GM19438 (cell line): Measurements from ENCODE around the gene ADH1B.
"Not testable (repeated sequence)": the region's sequence is repeated elsewhere in the genome, so short reads cannot be mapped to it uniquely, and the experiment has no call there.

ENCODE experiments used
- ATAC-seq: cut with Tn5 transposase; IDR thresholded peaks from one replicate; pipeline ENCODE4 v1.9.1; 2021; ENCODE audit warnings: low read depth; ENCODE audit not compliant: unreplicated experiment

ADH1B gene

DNA sequence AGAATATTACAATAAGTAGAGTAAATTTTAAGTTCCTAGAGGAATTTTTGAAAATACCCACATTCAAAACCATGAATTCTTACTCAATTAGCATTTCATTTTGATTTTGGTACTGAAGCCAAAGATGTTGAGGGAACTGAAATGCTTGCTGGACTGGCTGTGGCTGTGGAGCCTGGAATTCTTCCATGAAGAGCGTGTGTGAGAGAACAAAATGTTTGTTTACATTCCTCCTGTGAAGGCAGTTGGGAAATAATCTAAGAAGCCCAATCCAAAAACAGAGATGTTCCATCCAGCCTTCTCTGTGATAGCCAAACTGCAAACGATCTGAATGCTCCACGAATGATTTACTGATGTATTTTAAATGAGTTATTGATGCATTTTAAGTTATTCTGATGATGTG is 3.8 kb upstream of the ADH1B start:
- ATAC-seq: no peak

DNA sequence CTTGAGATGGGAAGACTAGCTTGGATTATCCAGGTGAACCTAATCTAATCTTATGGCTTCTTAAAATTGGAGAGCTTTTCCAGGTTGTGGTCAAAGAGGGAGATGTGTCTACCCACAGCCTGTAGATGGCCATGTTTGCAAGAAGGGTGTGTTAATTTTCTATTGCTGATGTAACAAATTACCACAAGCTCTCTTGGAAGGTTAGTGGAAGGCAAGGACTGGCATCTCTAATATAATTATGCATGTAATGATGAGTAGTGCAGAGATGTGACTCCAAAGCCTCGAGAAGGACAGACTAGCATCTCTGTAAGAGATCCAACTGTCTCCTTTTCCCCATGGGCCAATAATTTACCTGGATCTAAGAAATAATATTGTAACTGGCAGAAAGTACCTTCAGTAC is 3.2 kb upstream of the ADH1B start:
- no peak for ATAC-seq

DNA sequence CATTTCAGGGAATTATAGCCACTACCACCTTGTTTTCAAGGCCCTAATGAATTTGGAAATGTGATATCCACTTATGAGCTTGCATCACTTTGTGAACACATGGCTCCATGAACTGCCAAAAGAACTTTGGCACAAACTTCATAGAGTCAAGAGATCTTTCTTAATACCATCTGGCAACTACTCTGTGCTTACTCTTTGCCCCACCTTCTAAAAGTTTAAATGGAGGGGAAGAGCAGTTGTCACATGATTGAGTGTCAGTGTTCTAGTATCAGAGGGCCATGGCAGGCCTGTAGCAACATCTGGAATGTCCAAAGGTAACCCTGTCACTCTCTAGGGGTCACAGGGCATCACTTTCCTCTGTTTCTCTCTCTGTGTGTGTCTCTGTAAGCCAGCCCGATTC is 2.6 kb upstream of the ADH1B start:
- no peak for ATAC-seq

DNA sequence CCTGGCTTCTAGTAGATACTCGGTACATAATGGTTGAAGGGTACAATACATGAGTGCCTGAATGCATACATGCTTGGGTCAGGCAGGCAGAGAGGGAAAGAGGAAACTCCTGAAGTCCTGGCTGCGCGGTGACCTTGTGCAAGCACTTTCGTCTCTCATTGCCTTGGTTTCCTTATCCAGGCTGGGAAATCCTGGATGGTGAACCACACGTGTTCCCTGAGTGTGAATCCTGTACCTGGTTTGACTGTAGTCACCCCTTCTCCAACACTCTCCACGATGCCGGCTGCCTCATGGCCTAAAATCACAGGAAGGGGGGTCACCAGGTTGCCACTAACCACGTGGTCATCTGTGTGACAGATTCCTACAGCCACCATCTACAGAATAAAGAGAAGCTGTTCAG is 3.4 kb downstream of the ADH1B start:
- ATAC-seq: not testable (repeated sequence)

DNA sequence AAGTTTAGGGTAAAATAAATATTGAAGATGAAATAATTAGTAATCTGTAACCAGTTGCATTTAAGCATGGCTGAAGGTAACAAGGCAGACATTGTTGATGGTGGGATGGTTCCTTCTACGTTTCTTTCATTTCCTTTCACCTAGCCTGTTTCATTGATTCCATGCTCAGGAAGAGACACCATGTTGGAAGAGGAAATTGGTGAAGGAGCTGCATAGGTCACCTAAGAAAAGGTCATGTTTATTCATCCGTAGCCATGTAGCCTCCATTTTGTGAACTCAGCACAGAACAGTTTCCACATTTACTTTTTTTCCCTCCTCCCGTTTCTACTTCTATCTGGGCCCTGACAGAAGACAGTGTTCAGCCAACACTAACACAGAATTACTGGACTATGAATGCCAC is 3.8 kb downstream of the ADH1B start:
- no peak for ATAC-seq

DNA sequence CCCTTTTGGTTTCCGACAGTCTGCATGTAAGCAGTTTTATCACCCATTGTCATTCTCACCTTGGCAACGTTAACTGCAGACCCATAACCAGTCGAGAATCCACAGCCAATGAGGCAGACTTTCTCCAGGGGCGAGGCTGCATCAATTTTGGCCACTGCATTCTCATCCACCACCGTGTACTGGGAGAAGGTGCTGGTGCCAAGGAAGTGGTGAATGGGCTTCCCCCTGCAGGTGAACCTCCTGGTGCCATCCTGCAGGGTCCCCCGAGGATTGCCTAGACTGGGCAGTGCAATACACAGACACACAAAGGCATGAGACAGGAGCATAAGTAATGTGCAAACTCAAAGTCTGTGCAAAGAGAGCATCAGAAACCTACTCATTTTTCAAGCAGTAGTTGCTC is 5.4 kb downstream of the ADH1B start:
- no peak for ATAC-seq

DNA sequence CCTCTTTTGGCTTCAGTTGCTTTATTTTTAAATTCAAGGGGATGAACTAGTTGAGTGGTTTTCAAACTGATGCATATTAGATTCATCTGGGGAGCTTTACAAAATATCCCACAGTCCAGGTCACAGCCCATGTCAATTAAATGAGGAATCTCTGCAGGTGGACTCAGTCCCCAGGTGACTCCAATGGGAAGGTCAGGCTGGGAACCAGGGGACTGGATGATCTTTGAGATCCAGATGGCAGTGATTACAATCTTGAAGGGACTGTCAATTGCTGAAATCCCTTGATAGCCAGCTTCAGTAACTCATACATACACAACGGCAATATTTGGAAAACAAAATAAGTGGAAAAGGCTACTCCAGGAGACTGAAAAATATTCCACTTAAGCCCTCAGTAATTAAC is 7.0 kb downstream of the ADH1B start:
- ATAC-seq: no peak

DNA sequence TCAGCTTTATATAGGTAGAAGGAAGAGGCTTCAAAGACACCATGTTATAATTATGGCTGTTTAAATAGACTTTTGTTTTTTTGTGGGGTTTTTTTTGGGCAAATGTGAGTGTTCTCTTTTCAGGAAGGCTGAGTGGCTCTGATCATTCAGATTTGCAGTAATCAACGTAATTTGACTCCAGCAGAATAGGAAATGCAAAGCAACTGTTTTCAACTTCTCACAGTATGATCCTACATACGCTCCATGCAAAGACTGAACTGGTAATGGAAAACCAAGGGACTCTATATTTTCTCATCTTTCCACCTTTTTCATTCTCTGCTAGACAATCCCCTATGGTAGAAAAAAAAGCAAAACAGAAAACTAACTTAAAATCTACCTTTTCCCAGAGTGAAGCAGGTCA is 10.8 kb downstream of the ADH1B start:
- no peak for ATAC-seq

DNA sequence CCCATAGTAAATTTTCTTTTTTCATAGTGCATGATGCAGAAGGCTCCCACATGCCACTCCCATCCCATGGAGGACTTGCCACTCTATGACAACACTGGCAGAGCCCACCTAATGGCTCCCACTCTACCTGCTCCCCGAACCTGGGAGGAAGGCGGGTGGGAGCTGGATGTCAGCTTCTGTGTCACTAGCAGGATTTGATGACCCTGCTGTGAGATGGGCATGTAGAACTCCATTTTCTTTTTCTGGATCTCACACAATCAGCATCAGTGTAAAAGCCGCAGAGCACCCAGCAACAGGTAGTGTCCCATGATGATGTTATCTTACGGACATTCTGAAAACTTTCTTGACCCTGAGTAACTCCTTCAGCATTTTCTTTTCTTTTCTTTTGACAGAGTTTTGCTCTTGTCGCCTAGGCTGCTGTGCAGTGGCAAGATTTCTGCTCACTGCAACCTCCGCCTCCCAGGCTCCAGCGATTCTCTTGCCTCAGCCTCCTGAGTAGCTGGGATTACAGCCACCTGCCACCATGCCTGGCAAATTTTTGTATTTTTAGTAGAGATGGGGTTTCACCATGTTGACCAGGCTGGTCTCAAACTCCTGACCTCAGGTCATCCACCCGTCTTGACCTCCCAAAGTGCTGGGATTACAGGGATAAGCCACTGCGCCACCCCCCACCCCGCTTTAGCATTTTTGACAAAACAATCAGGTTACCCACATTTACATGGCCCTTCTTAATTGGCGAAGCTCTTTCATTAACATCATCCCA is 15.4 kb downstream of the ADH1B start:
- ATAC-seq: no peak

DNA sequence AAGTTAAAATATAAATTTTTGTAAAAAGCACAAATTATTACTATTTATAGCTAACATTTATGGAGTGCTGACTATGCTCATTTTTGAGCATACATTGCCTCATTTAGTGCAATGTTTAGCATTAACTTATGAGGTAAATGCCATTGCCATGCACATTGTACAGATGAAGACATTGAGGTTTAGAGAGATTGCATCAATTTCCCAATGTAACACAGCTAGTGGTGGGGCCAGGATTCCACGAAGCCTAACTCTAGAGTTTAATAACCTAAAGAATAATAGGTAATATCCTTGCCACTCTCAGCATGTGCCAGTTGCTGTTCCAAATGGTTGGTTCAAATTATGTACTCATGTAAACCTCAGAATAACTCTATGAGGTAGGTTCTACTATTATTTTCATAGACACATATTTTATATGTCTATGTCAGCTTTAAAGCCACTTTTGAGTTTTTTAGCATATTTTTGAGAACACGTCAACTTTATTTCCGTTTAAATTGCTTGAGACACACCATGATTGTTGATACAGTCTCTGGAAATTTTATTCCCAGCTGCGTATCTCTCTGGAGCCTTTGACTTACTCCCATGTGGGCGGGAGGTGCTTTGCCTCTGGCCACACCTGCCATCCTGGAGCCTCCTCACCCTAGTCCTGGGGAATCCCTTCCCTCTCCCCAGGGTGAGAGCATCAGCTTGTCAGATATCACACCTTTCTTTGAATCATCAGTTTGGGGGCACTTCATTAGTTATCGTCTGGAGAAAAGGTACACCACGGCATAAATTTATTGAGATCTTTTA is 19.6 kb downstream of the ADH1B start:
- ATAC-seq: no peak

DNA sequence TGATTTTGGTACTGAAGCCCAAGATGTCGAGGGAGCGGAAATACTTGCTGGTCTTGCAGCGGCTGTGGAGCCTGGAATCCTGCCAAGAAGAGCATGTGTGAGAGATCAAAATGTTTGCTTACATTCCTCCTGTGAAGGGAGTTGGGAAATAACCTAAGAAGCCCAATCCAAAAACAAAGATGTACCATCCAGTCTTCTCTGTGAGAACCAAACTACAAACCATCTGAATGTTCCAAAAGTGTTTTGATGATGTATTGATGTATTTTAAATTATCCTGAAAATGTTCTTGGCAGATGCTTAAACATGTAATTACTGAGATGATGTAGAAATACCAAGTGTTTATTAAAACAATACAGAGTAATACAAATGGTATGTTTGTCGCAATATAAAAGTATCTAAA is 20.3 kb downstream of the ADH1B start:
- no peak for ATAC-seq

DNA sequence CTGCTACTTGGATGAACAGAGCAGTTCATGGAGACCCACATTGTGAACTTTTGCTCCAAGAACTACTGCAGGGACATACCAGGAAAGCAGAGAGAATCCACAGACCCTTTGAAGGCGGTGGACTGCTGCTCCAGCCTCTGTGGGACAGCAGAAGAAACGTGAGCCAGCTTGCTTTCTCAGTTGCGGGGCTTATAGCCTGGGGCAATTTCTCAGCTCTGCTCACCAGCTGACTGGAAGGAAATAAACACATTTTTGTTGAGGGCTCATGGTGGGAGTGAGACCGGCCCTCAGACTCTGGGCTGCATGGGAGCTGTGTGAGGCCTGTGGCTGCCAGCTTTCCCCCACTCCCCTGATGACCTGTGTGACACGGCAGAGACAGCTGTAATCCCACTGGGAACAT is 27.8 kb downstream of the ADH1B start:
- no peak for ATAC-seq

DNA sequence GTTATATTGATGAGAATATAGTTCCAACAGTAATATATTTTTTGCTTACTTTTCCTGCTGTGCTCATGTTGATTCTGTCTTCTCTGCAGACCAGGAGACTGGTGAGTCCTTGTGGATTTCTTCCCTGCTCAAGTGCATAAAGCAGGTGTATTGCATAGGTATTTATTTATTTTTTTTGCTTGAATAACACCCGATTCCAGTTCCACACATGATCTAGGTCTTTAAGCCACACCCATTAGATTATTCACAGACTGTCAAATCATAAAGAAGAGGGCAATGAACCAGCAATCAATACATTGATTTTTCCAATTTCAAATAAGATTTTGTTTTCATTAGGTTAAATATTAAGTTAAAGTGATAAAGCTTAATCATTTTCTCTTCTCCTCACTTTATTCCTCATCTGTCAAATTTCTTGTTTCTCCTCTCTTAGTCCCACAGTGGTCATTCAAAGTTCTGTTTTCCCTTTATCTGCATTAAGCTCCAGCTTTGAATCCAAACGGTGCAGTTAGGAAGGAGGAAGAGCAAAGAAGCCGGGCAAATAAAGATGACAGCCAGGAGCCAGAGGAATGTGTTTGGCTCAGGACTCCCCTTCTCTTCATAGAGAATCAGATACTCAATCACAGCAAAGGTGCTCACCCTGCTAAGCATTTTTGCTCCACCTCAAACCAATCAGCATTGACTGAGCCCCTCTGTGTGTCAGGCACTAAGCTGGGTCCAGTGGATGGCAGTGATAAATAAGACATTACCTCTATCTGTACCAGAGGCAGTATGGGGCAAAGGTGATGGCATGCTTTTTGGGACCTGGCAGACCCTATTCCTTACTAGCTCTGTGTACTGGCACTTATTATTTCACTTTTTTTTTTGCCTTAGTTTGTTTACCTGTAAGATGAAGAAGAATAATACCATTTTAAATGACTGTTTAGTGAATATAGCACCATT is 30.1 kb downstream of the ADH1B start, which contains the start of gene ADH1A:
ADH1A (minus strand) TSS at position 138 of the 939 bp plus-strand sequence; CDS start at position 67, 71 bp downstream.
- ATAC-seq: no peak

DNA sequence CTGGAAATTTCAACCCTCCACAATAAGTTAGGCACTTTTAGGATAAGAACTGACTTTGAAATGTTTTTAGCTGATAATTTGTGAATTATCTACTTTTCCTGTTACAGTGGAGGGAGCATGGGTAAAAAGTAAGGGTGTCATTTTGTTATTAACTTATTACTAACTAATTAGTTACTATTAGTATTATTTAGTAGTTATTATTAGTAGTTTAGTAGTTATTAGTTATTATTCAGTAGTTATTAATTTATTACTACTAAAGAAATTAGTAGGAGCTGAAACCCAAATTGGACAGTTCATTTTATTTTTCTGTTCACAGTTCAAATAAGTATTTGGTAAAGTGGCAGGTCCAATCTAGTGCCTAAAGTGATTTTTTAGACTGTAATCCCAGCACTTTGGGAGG is 35.8 kb downstream of the ADH1B start:
- no peak for ATAC-seq

DNA sequence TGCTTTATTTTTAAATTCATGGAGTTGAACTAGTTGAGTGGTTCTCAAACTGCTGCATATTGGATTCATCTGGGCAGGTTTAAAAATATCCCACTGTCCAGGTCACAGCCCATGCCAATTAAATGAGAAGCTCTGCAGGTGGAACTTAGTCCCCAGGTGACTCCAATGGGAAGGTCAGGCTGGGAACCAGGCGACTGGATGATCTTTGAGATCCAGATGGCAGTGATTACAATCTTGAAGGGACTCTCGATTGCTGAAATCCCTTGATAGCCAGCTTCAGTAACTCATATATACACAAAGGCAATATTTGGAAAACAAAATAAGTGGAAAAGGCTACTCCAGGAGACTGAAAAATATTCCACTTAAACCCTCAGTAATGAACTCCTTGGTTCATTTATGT is 38.5 kb downstream of the ADH1B start:
- no peak for ATAC-seq

DNA sequence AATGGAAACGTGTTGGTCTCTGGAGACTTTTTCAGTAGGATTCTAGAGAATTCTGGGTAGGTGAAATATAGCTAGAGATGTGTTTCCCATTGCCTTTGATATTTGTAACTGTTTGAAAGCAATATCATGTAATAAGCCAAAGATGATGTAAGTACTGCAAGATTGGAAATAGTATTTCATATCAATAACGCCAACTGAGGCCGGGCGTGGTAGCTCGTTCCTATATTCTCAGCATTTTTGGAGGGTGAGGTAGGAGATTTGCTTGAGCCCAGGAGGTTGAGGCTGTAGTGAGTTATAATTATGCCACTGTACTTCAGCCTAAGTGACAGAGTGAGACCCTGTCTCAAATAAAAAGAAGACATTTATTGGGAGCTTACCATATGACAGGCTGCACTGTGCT is 39.9 kb downstream of the ADH1B start:
- ATAC-seq: no peak

DNA sequence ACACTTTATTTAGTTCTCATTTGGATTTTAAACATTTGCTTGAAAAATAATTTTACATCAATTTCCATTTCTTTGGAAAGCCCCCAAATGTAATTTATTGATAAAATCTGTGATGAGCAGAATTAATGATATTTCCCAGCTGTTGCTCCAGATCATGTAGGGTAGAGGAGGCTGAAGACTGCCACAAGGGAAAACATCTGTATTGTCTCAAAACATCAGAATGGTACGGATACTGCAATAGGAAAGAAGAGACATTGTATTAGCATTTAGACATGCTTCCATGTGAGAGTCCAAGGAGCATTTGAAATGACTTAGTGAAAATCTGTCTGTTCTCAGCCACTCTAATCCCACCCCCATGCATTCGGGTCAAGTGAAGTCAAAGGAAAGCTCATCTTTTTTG is 44.8 kb downstream of the ADH1B start:
- no peak for ATAC-seq

DNA sequence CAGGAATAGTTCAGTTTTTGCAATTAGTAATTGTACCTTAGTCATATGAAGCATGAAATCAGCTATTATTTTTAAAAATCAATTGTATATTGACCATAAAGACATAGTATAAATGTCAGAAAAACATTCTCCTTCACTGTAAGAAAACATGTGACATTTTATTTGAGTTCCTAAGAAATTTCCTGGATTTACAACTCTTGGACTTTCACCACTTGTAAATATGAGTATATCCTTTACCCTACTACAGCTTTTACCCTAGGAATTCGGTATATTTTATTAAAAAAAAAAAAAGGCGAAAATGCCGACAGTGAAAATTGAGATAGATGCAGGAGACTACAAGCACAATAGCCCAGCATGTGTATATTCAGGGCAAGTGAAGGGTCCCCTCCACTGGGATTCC is 45.3 kb downstream of the ADH1B start:
- no peak for ATAC-seq

DNA sequence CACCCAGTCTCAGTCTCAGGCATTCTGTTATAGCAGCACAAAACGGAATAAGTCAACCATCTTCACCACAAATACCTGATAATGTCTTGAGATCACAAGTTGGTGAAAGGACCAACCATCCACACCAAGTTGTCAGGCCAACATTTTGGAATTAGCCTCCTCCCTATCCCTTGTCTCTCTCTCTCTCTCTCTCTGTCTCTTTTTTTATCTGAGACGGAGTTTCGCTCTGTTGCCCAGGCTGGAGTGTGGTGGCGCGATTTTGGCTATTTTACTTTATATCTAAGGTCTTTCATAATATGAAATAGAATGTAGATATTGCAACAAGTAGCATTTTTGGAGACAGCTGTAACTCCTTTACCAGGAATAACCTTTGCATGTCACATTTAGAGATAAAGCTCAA is 46.2 kb downstream of the ADH1B start:
- no peak for ATAC-seq

DNA sequence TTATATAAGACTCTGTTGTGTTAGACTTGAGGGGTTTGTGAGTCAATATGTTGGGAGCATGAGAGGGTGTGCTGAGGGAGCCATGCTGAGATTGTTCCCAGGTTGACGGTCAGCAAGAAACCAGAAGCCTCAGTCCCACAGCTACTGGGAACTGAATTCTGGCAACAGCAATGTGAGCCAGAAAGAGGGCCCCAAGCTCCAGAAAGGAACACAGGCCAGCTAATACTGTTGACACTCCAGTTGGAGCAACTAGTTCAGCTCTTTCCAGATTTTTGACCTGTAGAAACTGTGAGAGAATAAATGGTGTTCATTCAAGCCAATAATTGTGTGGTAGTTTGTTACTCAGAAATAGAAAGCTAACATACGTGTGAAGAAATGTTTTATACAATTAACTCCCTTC is 47.5 kb downstream of the ADH1B start:
- no peak for ATAC-seq

DNA sequence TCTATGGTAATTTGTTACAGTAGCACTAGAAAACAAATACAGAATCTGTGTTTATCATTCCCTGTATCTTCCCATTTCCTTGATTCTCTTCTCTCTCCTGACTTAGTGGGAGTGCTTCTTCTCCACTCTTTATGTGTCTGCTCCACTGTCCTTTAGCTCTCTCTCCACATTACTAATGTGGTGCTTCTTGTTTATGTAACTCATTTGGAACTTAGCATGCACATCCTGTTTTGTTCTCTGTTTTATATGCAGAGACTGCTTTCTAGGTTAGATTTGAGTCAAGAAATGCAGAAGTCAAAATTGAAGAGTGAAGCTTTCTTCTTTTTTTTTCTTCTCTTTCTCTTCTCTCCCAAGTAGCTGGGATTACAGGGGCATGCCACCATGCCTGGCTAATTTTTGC is 56.3 kb downstream of the ADH1B start:
- ATAC-seq: no peak
